ENCODE measurements around the gene OR6C76.

Gene OR6C76

GRCh38 chr12:55469291-55469690 is 43.2 kb downstream of the OR6C76 start:
- DNase-seq (ENCODE audit: low read depth) = no peak

- DNase-seq (ENCODE audit: low read depth) = no peak
Measured at GRCh38 chr12:55470088-55470829, 44.2 kb downstream of the OR6C76 start, which contains the start of gene OR6C70. Gene OR6C70 (minus strand): TSS chr12:55470138. CDS start chr12:55470138, 0 bp downstream.

- no peak for DNase-seq (ENCODE audit: low read depth)
Measured at GRCh38 chr12:55472264-55472663, 46.2 kb downstream of the OR6C76 start.

Measured in stromal cell of bone marrow (primary cell).